ACC112 (cell line): ENCODE data around the gene VIL1.

Experiments used
- H2AFZ ChIP-seq: fragments of 200-600 bp; sonication (generic); one replicate; pipeline ENCODE4 v1.6.0; 2017; ENCODE audit warnings: antibody characterized with exemption, low read length; ENCODE audit not compliant: unreplicated experiment
- H3K27ac ChIP-seq: fragments of 200-600 bp; sonication (generic); 2 replicates; pipeline ENCODE4 v1.5.1; 2014; ENCODE audit warnings: low read depth, mild to moderate bottlenecking, antibody characterized with exemption, low read length, moderate library complexity
- H3K27me3 ChIP-seq: fragments of 200-600 bp; sonication (generic); 2 replicates; pipeline ENCODE4 v1.6.1; 2014; ENCODE audit warnings: mild to moderate bottlenecking, antibody characterized with exemption, low read length, moderate library complexity, mixed read lengths; ENCODE audit not compliant: insufficient read depth
- H3K36me3 ChIP-seq: fragments of 200-600 bp; sonication (generic); 2 replicates; pipeline ENCODE4 v1.6.1; 2016; ENCODE audit warnings: mild to moderate bottlenecking, antibody characterized with exemption, low read length, moderate library complexity, mixed read lengths; ENCODE audit not compliant: insufficient read depth
- H3K4me1 ChIP-seq: fragments of 200-600 bp; sonication (generic); one replicate; pipeline ENCODE4 v1.6.1; 2016; ENCODE audit warnings: low read length, mixed read lengths; ENCODE audit not compliant: insufficient read depth, unreplicated experiment, control insufficient read depth
- H3K4me3 ChIP-seq: fragments of 200-600 bp; sonication (generic); 2 replicates; pipeline ENCODE4 v1.5.1; 2014; ENCODE audit warnings: mild to moderate bottlenecking, low read depth, low read length
- H3K79me2 ChIP-seq: fragments of 200-600 bp; sonication (generic); one replicate; pipeline ENCODE4 v1.6.0; 2016; ENCODE audit warnings: low read length; ENCODE audit not compliant: control insufficient read depth, unreplicated experiment, insufficient read depth

VIL1 gene

GRCh38 chr2:218472988-218473387, 54.1 kb downstream of the VIL1 start:
- H3K27me3 ChIP-seq, result no peaks in the 10 kb centered on the region
- H2AFZ ChIP-seq, result no peak overlapping the region
- no peak overlapping the region for H3K27ac ChIP-seq
- no peak overlapping the region for H3K4me3 ChIP-seq
- H3K36me3 ChIP-seq, result peaks cover 23% of the 10 kb centered on the region
- H3K79me2 ChIP-seq, result no peaks in the 10 kb centered on the region
- no peaks in the 10 kb centered on the region for H3K4me1 ChIP-seq

GRCh38 chr2:218474527-218474926, 55.6 kb downstream of the VIL1 start:
- Histone ChIP-seq H3K36me3 (peaks cover 23% of the 10 kb centered on the region), H3K27me3 (no peaks in the 10 kb centered on the region), H3K79me2 (no peaks in the 10 kb centered on the region), H3K4me3 (no peak overlapping the region), H3K27ac (no peak overlapping the region), H2AFZ (no peak overlapping the region), H3K4me1 (no peaks in the 10 kb centered on the region)

DNA sequence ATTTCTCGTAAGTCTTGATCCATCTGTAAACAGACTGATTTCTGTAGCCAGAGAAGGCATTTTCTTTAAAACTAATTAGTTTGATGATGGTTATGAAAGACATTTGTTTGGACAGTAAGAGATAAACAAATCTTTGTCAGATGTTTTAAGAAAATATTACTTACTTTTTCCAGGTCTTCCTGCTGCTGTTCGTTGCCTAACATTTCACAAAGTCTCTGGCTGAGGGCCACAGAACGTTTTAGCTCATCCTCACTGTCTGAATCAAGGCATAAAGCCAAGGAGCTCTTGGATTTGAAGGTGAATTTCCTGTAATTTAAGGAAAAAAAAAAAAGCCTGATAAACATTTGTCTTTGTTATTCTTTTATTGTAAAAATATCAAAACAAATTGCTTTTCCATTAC, 57.8 kb downstream of the VIL1 start:
- peaks cover 31% of the 10 kb centered on the region for H3K36me3 ChIP-seq
- no peak overlapping the region for H2AFZ ChIP-seq
- H3K27me3 ChIP-seq, result no peaks in the 10 kb centered on the region
- H3K79me2 ChIP-seq, result no peaks in the 10 kb centered on the region
- H3K27ac ChIP-seq, result no peak overlapping the region
- no peaks in the 10 kb centered on the region for H3K4me1 ChIP-seq
- H3K4me3 ChIP-seq, result no peak overlapping the region

DNA sequence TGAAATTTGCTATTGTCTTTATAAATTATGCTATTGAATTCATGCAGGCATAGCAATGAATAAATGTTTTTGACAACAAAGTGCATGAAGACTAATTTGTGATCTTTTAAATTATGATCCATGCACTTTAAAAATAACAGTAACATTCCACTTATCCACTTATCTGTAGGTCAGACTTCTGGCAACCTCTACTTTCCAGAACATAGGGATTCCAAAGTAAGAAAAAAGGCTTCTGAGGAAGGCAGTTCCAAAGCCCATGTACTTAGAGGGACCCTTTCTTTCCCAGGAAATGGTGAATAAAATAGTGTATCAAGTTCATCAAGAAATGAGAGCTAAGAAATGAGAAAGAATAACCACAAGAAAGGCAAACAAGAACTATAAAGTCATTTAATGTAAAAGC, 58.3 kb downstream of the VIL1 start:
- Histone ChIP-seq H3K27me3 (no peaks in the 10 kb centered on the region), H2AFZ (no peak overlapping the region), H3K79me2 (no peaks in the 10 kb centered on the region), H3K27ac (no peak overlapping the region), H3K4me1 (no peaks in the 10 kb centered on the region), H3K36me3 (peaks cover 37% of the 10 kb centered on the region), H3K4me3 (no peak overlapping the region)

GRCh38 chr2:218478544-218478943, 59.6 kb downstream of the VIL1 start:
- H3K27ac ChIP-seq, result no peak overlapping the region
- H3K4me3 ChIP-seq, result no peak overlapping the region
- no peaks in the 10 kb centered on the region for H3K27me3 ChIP-seq
- H3K36me3 ChIP-seq, result peaks cover 37% of the 10 kb centered on the region
- H3K79me2 ChIP-seq, result no peaks in the 10 kb centered on the region
- H2AFZ ChIP-seq, result no peak overlapping the region
- H3K4me1 ChIP-seq, result no peaks in the 10 kb centered on the region

- Histone ChIP-seq H2AFZ (no peak overlapping the region), H3K79me2 (no peaks in the 10 kb centered on the region), H3K36me3 (peaks cover 28% of the 10 kb centered on the region), H3K27me3 (no peaks in the 10 kb centered on the region), H3K4me3 (no peak overlapping the region), H3K4me1 (no peaks in the 10 kb centered on the region), H3K27ac (no peak overlapping the region)
Observed at GRCh38 chr2:218479595-218479994, 60.7 kb downstream of the VIL1 start.

- Histone ChIP-seq H3K4me3 (no peak overlapping the region), H3K4me1 (no peaks in the 10 kb centered on the region), H3K36me3 (peaks cover 14% of the 10 kb centered on the region), H3K27ac (no peak overlapping the region), H3K27me3 (no peaks in the 10 kb centered on the region), H2AFZ (no peak overlapping the region), H3K79me2 (no peaks in the 10 kb centered on the region)
Observed at GRCh38 chr2:218482651-218483050, 63.7 kb downstream of the VIL1 start.

DNA sequence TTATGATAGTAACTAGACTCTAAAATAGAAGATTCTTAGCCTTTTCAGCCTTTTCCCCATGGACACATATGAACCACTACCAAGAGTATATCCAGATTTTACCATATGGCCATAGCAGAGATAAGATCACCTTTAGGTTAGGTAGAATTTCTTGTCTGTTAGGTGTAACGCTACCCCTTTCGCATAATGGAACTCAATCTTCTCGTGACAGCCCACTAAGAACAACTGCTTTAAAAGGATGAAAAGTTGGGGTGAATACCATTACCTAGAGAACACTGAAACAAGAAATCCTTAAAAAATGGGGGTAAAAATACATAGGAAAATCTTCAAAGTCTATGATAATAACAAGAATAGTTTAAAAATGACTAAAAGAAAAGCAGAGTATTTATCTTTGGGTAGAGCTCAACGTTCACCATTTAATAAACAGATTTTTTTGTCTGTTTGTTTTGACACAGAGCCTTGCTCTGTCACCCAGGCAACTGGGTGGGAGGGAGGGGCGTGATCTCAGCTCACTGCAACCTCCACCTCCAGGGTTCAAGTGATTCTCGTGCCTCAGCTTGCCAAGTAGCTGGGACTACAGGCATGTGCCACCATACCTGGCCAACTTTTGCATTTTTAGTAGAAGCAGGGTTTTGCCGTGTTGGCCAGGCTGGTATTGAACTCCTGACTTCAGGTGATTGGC, 67.2 kb downstream of the VIL1 start:
- Histone ChIP-seq H3K36me3 (peaks cover 12% of the 10 kb centered on the region), H3K4me3 (no peak overlapping the region), H3K27ac (peak overlapping the region; percentile 52; the same call in 1 of the 2 replicates), H2AFZ (no peak overlapping the region), H3K4me1 (no peaks in the 10 kb centered on the region), H3K79me2 (no peaks in the 10 kb centered on the region), H3K27me3 (no peaks in the 10 kb centered on the region)

DNA sequence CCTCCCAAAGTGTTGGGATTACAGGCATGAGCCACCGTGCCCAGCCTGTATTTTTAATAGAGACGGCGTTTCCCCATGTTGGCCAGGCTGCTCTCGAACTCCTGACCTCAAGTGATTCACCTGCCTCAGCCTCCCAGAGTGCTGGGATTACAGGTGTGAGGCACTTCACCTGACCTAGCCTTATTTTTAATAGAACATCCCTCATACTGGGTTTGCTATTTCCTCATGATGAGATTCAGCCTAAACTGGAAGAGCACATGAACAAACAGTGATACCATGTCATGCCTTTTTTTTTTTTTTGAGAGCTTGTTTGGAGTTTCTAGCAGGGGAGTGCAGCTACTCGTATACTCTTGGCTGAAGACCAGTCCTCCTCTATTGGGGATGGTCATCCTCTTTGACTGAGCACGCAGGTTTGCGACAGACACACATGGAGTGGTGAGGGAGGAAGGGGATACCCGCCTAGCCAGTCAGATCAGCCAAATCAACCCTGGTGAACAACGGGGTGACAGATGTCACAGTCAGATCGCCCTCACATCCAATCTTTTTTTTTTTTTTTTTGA, 81.7 kb downstream of the VIL1 start:
- Histone ChIP-seq H3K4me3 (no peak overlapping the region), H3K79me2 (no peaks in the 10 kb centered on the region), H3K27ac (no peak overlapping the region), H3K36me3 (peaks cover 27% of the 10 kb centered on the region), H3K27me3 (no peaks in the 10 kb centered on the region), H2AFZ (no peak overlapping the region), H3K4me1 (no peaks in the 10 kb centered on the region)

DNA sequence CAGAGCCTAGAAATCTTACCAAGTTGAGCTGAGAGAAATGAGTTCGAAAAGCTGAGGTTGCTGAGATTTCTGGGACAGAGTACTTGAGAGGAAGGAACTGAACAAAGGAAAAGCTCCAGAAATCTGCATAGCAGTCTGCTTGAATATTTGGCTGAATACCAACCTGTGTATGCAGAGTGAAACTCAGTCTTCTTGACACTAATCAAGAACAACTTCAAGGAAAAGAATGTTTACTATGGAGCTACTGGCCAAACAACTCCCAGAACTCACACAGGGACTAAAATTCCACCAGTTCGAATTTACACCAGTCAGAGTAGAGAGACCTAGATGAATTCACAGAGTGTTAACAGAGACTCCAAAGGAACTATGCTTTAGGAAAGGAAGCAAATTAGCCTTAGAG, 82.7 kb downstream of the VIL1 start:
- H2AFZ ChIP-seq, result no peak overlapping the region
- no peaks in the 10 kb centered on the region for H3K4me1 ChIP-seq
- H3K36me3 ChIP-seq, result peaks cover 29% of the 10 kb centered on the region
- H3K27ac ChIP-seq, result no peak overlapping the region
- H3K79me2 ChIP-seq, result no peaks in the 10 kb centered on the region
- no peak overlapping the region for H3K4me3 ChIP-seq
- no peaks in the 10 kb centered on the region for H3K27me3 ChIP-seq
